ENCODE measurements around the gene EXOC6B. TPM values are rescaled to one million over a fixed set of nuclear protein-coding genes. Genes with fewer than 3 reads are reported as not detected.

The EXOC6B gene
- total and polyA plus RNA-seq, 9 of the 15 experiments (the other 6 are each of a cell fraction or from before 2014, with no cell fraction given) = 0.28 to 4.2 (median 2.0) TPM

- ATAC-seq = no peak
These were observed 410.6 kb downstream of the EXOC6B start for GRCh38 chr2:72415241-72415661.

GRCh38 chr2:72414137-72414760 lies 411.6 kb downstream of the EXOC6B start:
- ATAC-seq = no peak
- CTCF ChIA-PET (ENCODE audit: low intra/inter-chr PET ratio) = no interaction called here
- TF ChIP-seq, protein P1, sequence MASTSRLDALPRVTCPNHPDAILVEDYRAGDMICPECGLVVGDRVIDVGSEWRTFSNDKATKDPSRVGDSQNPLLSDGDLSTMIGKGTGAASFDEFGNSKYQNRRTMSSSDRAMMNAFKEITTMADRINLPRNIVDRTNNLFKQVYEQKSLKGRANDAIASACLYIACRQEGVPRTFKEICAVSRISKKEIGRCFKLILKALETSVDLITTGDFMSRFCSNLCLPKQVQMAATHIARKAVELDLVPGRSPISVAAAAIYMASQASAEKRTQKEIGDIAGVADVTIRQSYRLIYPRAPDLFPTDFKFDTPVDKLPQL (IDR thresholded peaks at IDR 0.05; ENCODE audit: extremely low read depth, insufficient read length) = no peak
- TF ChIP-seq ZNF696 (CRISPR knock-in tag; conservative IDR thresholded peaks at IDR 0.05) = no peak
- TF ChIP-seq ZNF699 (CRISPR knock-in tag; IDR thresholded peaks at IDR 0.05; ENCODE audit: insufficient replicate concordance) = no peak
- TF ChIP-seq, protein P2, sequence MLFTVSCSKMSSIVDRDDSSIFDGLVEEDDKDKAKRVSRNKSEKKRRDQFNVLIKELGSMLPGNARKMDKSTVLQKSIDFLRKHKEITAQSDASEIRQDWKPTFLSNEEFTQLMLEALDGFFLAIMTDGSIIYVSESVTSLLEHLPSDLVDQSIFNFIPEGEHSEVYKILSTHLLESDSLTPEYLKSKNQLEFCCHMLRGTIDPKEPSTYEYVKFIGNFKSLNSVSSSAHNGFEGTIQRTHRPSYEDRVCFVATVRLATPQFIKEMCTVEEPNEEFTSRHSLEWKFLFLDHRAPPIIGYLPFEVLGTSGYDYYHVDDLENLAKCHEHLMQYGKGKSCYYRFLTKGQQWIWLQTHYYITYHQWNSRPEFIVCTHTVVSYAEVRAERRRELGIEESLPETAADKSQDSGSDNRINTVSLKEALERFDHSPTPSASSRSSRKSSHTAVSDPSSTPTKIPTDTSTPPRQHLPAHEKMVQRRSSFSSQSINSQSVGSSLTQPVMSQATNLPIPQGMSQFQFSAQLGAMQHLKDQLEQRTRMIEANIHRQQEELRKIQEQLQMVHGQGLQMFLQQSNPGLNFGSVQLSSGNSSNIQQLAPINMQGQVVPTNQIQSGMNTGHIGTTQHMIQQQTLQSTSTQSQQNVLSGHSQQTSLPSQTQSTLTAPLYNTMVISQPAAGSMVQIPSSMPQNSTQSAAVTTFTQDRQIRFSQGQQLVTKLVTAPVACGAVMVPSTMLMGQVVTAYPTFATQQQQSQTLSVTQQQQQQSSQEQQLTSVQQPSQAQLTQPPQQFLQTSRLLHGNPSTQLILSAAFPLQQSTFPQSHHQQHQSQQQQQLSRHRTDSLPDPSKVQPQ (CRISPR knock-in tag; IDR thresholded peaks at IDR 0.05; ENCODE audit: borderline replicate concordance) = no peak
- TF ChIP-seq ZNF75A (CRISPR knock-in tag; IDR thresholded peaks at IDR 0.05) = no peak

More at GRCh38 chr2:72415241-72415661, 410.6 kb downstream of the EXOC6B start:
- no peak overlapping the region for H3K4me3 ChIP-seq
- no peaks in the 10 kb centered on the region for H3K36me3 ChIP-seq (ENCODE audit: control insufficient read depth, insufficient read depth, low read length)
- H3K79me2 ChIP-seq (ENCODE audit: control insufficient read depth, insufficient read depth, low read length) = no peaks in the 10 kb centered on the region
- H3K9me3 ChIP-seq (replicated peaks; ENCODE audit: control insufficient read depth, insufficient read depth, low read depth, low read length) = no peaks in the 10 kb centered on the region
- in situ Hi-C loops (cut with MboI) (no loop called here), intact Hi-C loops (cut with micrococcal nuclease) (no loop called here)
- 18% methylated on average over 2 of the region's 2 CpGs for WGBS (ENCODE audit: insufficient coverage, low coverage, missing lambda C conversion rate)
- no peak for DNase-seq (ENCODE audit: extremely low read depth in 1 of 4, low spot score in 3 of 4)
- BruUV-seq (replicated peaks) = no TSS peak
- no peak for FAIRE-seq
- H4K20me1 ChIP-seq (replicated peaks; ENCODE audit: control insufficient read depth, insufficient read depth, low read length) = no peaks in the 10 kb centered on the region
- no peak overlapping the region for H2AFZ ChIP-seq (ENCODE audit: low read depth, low read length)
- H3K27ac ChIP-seq (ENCODE audit: extremely low read depth, low read depth, low read length) = no peak overlapping the region
- no peak overlapping the region for H3K4me2 ChIP-seq (ENCODE audit: insufficient read depth, low read length)
- no peaks in the 10 kb centered on the region for H3K9me1 ChIP-seq (ENCODE audit: control insufficient read depth, insufficient read depth, low read length)
- H3K4me1 ChIP-seq (replicated peaks in 1 of 2; ENCODE audit: control insufficient read depth in 2 of 2, insufficient read depth in 2 of 2, low read length in 2 of 2) = no peaks in the 10 kb centered on the region
- H3K9ac ChIP-seq (ENCODE audit: insufficient read depth in 1 of 2, low read depth in 2 of 2, low read length in 2 of 2) = no peak overlapping the region
- POLR2A ChIA-PET = interaction anchor here (0.6 kb wide), 1 partner anchor 61 kb away, joined by 3 read pairs; no protein-coding TSS in a partner anchor
- CTCF ChIA-PET (ENCODE audit: low intra/inter-chr PET ratio) = no interaction called here
- TF ChIP-seq, protein P3, sequence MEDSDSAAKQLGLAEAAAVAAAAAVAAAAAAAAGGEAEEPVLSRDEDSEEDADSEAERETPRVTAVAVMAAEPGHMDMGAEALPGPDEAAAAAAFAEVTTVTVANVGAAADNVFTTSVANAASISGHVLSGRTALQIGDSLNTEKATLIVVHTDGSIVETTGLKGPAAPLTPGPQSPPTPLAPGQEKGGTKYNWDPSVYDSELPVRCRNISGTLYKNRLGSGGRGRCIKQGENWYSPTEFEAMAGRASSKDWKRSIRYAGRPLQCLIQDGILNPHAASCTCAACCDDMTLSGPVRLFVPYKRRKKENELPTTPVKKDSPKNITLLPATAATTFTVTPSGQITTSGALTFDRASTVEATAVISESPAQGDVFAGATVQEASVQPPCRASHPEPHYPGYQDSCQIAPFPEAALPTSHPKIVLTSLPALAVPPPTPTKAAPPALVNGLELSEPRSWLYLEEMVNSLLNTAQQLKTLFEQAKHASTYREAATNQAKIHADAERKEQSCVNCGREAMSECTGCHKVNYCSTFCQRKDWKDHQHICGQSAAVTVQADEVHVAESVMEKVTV (CRISPR knock-in tag; IDR thresholded peaks at IDR 0.05) = no peak
- 0 out of 2 replicates have a peak, but pooled peaks have one; percentile 14 for TF ChIP-seq NFE2 (IDR thresholded peaks at IDR 0.05; ENCODE audit: low read depth)
- H3K27me3 ChIP-seq (ENCODE audit: control insufficient read depth in 2 of 2, insufficient read depth in 2 of 2, low read length in 2 of 2) = no peaks in the 10 kb centered on the region

More at GRCh38 chr2:72414137-72414760, 411.6 kb downstream of the EXOC6B start:
- WGBS (ENCODE audit: insufficient coverage, low coverage, missing lambda C conversion rate) = 10% methylated on average over 2 of the region's 2 CpGs
- intact Hi-C loops (cut with micrococcal nuclease) (no loop called here), in situ Hi-C loops (cut with MboI) (no loop called here)
- BruUV-seq (replicated peaks) = no TSS peak
- Histone ChIP-seq H3K4me1 (replicated peaks in 1 of 2; ENCODE audit: control insufficient read depth in 2 of 2, insufficient read depth in 2 of 2, low read length in 2 of 2) (no peaks in the 10 kb centered on the region), H3K4me2 (ENCODE audit: insufficient read depth, low read length) (no peak overlapping the region), H3K27me3 (ENCODE audit: control insufficient read depth in 2 of 2, insufficient read depth in 2 of 2, low read length in 2 of 2) (no peaks in the 10 kb centered on the region), H3K79me2 (ENCODE audit: control insufficient read depth, insufficient read depth, low read length) (no peaks in the 10 kb centered on the region), H3K9me1 (ENCODE audit: control insufficient read depth, insufficient read depth, low read length) (no peaks in the 10 kb centered on the region), H4K20me1 (replicated peaks; ENCODE audit: control insufficient read depth, insufficient read depth, low read length) (no peaks in the 10 kb centered on the region), H3K9me3 (replicated peaks; ENCODE audit: control insufficient read depth, insufficient read depth, low read depth, low read length) (no peaks in the 10 kb centered on the region), H3K9ac (ENCODE audit: insufficient read depth in 1 of 2, low read depth in 2 of 2, low read length in 2 of 2) (no peak overlapping the region), H2AFZ (ENCODE audit: low read depth, low read length) (no peak overlapping the region), H3K36me3 (ENCODE audit: control insufficient read depth, insufficient read depth, low read length) (no peaks in the 10 kb centered on the region), H3K4me3 (no peak overlapping the region), H3K27ac (ENCODE audit: extremely low read depth, low read depth, low read length) (no peak overlapping the region)
- FAIRE-seq (no peak), DNase-seq (ENCODE audit: extremely low read depth in 1 of 4, low spot score in 3 of 4) (no peak)
- POLR2A ChIA-PET = no interaction called here

Measured in K562 (cell line).